Glutamatergic neuron (in vitro differentiated cells): ENCODE measurements around the gene LYPD6B. TPM values are rescaled to one million over a fixed set of nuclear protein-coding genes. Genes with fewer than 3 reads are reported as not detected.

Experiments
- DNase-seq: peaks from one replicate; pipeline ENCODE4 v3.0.0; 2022
- H3K27ac Mint-ChIP-seq: one replicate; pipeline ENCODE4 v1.8.0; 2020; ENCODE audit warnings: mild to moderate bottlenecking, mixed read lengths, inconsistent platforms; ENCODE audit not compliant: unreplicated experiment
- H3K27me3 Mint-ChIP-seq: one replicate; pipeline ENCODE4 v1.8.0; 2020; ENCODE audit warnings: mild to moderate bottlenecking, moderate library complexity, mixed read lengths, inconsistent platforms; ENCODE audit not compliant: unreplicated experiment
- H3K36me3 Mint-ChIP-seq: one replicate; pipeline ENCODE4 v1.8.0; 2020; ENCODE audit warnings: mild to moderate bottlenecking, mixed read lengths, inconsistent platforms; ENCODE audit not compliant: unreplicated experiment
- H3K4me1 Mint-ChIP-seq: one replicate; pipeline ENCODE4 v1.8.0; 2020; ENCODE audit warnings: mild to moderate bottlenecking, low read depth, mixed read lengths, inconsistent platforms; ENCODE audit not compliant: unreplicated experiment
- H3K4me3 Mint-ChIP-seq: one replicate; pipeline ENCODE4 v1.8.0; 2020; ENCODE audit warnings: mild to moderate bottlenecking, mixed read lengths, inconsistent platforms; ENCODE audit not compliant: unreplicated experiment
- H3K9me3 Mint-ChIP-seq: one replicate; pipeline ENCODE4 v1.8.0; 2020; ENCODE audit warnings: mild to moderate bottlenecking, moderate library complexity, mixed read lengths, inconsistent platforms; ENCODE audit not compliant: unreplicated experiment
- CTCF ChIP-seq: fragments of 200-600 bp; sonication (generic); IDR thresholded peaks from one replicate; pipeline ENCODE4 v1.5.0; 2021; ENCODE audit not compliant: partially characterized antibody, unreplicated experiment
- total RNA-seq: library from RNA; stranded (reverse); fragmentation: NEBNext Ultra II Directional; extraction: Animal tissue kit (Norgen Biotek cat#: 25700); gene quantifications from one replicate; pipeline ENCODE4 v1.2.1, GENCODE V29; 2021; ENCODE audit not compliant: unreplicated experiment

LYPD6B gene
- total RNA-seq, 1 donor from 2014 or later = 0.69 TPM

DNA sequence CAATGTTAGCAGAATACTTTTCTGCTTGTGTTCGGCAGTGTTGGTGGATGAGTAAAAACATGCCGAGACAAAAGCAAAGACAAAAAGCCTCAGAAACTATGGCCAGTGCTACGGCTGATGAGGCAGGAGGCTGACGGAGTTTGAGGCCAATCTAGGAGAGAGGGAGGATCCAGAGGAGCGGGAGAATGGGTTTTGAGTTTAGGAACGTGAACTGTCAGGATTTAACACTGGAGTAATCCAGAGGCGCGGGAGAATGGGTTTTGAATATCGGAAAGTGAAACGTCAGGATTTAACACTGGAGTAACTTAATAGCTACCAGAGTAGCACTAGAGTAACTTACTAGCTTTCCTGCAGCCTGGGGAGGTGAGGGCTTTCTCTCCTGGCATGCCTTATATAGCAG is 37.4 kb downstream of the LYPD6B start:
- DNase-seq = no peak
- no peaks in the 10 kb centered on the region for H3K9me3 Mint-ChIP-seq
- peaks cover under 1% of the 10 kb centered on the region for H3K4me1 Mint-ChIP-seq
- TF ChIP-seq CTCF = no peak
- no peak overlapping the region for H3K4me3 Mint-ChIP-seq
- no peaks in the 10 kb centered on the region for H3K36me3 Mint-ChIP-seq
- H3K27ac Mint-ChIP-seq = no peak overlapping the region
- H3K27me3 Mint-ChIP-seq = no peaks in the 10 kb centered on the region

GRCh38 chr2:149076863-149077412 is 38.4 kb downstream of the LYPD6B start:
- H3K4me3 Mint-ChIP-seq = no peak overlapping the region
- no peak overlapping the region for H3K27ac Mint-ChIP-seq
- TF ChIP-seq CTCF = no peak
- no peaks in the 10 kb centered on the region for H3K9me3 Mint-ChIP-seq
- no peak for DNase-seq
- H3K36me3 Mint-ChIP-seq = no peaks in the 10 kb centered on the region
- H3K27me3 Mint-ChIP-seq = no peaks in the 10 kb centered on the region
- H3K4me1 Mint-ChIP-seq = peaks cover 3% of the 10 kb centered on the region

DNA sequence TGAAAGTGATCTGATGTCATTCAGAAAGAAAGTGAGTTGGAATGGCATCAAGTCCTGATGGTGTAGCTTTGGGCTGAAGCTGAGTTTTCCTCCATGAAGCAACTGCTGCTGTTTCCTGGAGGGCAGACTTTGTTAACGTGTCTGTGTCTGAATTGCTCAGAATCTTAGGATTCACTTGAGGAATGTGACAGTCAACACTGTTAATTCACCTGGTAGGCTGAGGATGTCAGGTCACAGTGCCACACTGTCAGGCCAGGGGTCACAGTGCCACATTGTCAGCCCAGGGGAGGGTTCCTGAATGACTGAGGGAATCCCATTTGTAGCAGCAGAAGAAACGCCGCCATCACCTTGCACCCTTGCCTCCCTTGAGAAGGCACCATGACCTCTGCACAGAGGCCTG is 39.4 kb downstream of the LYPD6B start:
- Mint-ChIP-seq H3K4me3 (no peak overlapping the region), H3K27ac (no peak overlapping the region), H3K36me3 (no peaks in the 10 kb centered on the region), H3K4me1 (peaks cover 11% of the 10 kb centered on the region), H3K27me3 (no peaks in the 10 kb centered on the region), H3K9me3 (no peaks in the 10 kb centered on the region)
- DNase-seq = no peak
- no peak for TF ChIP-seq CTCF

DNA sequence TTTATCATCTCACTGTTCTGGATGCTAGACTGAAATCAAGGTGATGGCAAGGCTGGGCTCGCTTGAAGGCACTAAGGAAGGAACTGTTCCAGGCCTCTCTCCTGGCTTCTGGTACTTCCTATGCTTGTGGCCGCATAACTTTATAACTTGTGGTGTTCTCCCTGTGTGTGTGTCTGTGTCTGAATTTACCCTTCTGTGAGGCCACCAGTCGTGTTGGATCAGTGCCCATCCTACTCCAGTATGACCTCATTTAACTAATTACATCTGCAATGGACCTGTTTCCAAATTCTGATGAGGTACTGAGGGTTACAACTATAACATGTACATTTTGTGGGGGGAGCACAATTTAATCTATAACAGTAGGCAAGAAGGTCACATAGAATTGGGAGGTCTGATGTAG is 41.6 kb downstream of the LYPD6B start:
- Mint-ChIP-seq H3K27me3 (no peaks in the 10 kb centered on the region), H3K9me3 (no peaks in the 10 kb centered on the region), H3K27ac (no peak overlapping the region), H3K4me3 (peak overlapping the region; percentile 16), H3K36me3 (no peaks in the 10 kb centered on the region), H3K4me1 (peaks cover 20% of the 10 kb centered on the region)
- TF ChIP-seq CTCF = no peak
- no peak for DNase-seq

DNA sequence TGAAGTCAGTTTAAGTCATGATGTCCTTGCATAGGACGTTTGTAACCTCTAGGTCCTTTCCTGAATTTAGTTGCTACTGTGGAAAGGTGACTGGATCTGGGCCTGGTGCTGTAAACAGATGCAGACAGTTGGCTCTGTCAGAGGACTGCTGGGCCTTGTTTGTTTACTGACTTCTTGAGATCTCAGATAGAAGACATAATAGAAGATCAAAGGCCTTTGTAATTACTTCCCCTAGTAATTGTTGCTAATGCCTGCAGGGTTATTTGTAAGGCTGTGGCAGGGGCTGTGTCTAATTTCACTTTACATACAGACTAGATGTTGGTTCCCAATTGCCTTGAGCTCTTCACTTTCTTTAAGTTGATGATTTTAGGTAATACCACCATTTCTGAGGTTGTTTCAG is 42.5 kb downstream of the LYPD6B start:
- no peak overlapping the region for H3K4me3 Mint-ChIP-seq
- no peaks in the 10 kb centered on the region for H3K27me3 Mint-ChIP-seq
- no peak overlapping the region for H3K27ac Mint-ChIP-seq
- H3K36me3 Mint-ChIP-seq = no peaks in the 10 kb centered on the region
- H3K4me1 Mint-ChIP-seq = peaks cover 22% of the 10 kb centered on the region
- no peak for DNase-seq
- no peak for TF ChIP-seq CTCF
- H3K9me3 Mint-ChIP-seq = no peaks in the 10 kb centered on the region
